ENCODE results near the gene LIMD2.

Gene LIMD2

DNA sequence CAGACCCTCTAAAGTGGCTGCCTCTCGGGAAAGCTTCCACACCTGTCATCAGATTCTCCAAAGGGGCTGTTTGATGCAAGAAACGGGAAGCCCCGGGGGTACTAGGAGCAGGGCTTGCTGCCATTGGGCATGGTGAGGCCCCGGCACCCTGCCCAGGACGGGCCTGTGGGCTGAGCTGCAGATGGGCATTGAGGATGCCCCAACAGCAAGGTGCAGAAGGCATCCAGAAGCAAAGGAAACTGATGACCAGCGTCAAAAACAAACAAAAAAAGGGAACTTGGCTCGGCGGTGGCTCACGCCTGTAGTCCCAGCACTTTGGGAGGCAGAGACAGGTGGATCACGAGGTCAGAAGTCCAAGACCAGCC lies 1.5 kb upstream of the LIMD2 start:
- DNase-seq (ENCODE audit: low read depth), result no peak

DNA sequence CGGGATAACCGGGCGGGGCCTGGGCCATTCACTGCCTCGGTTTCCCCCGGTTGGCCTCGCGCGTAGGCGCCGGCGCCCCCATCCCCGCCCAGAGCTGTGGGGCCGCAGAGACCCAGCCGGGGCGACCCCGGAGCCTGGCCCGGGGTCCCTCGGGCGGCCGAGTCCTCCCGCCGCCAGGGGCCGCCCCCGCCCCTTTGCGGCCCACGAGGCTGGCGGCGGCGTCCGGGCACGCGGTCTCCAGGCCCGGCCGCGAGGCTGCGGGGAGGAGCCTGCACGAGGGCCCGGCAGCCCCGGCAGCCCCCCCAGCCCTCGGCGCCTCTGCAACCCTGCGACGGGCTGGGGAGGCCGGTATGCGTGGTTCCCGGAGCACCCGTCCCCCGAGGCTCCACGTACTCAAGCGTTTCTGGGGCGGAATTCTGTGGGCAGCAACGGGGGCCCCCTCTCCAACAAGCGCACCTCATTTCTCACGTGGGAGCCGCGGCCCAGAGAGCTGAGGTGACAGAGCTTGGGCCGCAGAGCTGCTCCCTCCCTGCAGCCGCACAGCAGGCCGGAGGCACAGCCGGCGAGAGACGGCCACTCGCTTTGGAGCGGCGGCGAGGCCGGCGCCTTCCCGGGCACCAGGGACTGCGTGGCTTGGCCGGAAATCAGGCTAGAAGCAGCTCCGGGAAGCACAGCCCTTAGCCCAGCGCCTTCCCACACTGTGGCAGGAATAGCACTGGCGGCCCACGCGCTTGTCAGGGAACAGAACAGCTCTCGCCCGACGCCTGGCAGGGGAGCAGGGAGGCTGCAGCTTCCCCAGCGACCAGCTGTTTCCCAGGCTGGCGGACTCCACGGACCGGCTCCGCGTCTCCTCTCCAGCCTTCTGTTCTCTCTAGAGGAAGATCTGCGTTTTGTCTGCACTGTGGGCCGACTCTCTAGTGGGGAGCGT lies 867 bp upstream of the LIMD2 start:
- DNase-seq (ENCODE audit: low read depth), result no peak

DNA sequence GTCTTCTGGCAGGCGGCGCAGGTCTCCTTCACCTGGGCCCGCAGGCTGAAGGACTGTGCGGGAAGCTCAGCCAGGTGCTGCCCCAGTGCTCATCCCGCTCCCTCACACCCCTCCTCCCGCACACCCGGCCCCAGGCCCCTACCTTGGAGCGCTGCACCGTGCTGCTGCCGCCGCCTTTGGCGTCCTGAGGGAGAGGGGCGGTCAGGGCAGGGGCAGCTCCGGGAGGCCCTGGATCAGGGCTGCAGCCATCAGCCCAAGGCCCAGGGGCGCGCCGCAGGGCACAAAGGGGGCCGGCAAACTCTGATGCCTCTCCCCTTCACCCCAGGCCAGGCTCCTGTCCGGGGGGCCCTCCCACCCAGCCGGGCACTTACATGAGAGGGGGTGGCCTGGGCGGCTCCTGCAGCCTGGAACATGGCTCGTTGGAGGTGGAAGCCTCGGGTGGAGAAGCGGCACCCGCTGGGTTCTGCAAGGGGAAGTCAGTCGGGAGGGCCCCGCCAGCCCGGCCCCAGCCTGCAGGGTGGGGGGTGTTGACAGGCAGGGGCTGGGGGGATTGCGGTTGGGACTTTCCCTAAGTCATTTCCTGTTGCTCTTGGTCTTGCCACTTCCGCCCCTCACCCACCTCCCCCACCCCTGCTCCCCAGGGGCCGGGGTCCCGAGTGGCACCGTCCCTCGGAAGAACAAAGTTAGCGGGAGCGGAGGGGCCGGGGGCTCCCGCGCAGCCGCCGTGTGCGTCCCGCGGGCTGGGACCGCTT lies 863 bp downstream of the LIMD2 start:
- DNase-seq (ENCODE audit: low read depth), result no peak

DNA sequence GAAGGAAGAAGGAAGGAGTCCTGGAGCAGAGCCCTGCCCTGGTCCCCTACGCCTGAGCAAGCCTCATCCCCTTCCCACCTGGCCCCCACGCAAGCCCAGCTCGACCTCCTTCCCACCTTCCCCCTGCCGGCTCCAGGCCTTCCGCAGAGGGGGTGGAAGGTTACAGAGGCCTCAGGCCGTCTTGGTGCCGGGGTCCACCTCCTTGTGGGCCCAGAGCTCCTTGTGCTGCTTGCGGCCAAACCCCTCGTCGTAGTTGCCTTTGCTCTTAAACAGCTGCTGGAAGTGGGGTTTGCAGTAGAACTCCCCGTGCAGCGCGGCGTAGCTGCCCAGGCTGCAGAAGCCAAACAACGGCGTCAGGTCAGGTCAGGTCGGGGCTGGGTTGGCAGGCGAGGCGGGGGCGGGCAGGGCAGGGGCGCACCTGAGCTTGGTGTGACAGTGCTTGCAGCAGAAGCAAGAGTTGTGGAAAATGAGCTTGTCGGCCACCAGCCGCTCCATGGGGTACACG lies 1.5 kb downstream of the LIMD2 start:
- no peak for DNase-seq (ENCODE audit: low read depth)

DNA sequence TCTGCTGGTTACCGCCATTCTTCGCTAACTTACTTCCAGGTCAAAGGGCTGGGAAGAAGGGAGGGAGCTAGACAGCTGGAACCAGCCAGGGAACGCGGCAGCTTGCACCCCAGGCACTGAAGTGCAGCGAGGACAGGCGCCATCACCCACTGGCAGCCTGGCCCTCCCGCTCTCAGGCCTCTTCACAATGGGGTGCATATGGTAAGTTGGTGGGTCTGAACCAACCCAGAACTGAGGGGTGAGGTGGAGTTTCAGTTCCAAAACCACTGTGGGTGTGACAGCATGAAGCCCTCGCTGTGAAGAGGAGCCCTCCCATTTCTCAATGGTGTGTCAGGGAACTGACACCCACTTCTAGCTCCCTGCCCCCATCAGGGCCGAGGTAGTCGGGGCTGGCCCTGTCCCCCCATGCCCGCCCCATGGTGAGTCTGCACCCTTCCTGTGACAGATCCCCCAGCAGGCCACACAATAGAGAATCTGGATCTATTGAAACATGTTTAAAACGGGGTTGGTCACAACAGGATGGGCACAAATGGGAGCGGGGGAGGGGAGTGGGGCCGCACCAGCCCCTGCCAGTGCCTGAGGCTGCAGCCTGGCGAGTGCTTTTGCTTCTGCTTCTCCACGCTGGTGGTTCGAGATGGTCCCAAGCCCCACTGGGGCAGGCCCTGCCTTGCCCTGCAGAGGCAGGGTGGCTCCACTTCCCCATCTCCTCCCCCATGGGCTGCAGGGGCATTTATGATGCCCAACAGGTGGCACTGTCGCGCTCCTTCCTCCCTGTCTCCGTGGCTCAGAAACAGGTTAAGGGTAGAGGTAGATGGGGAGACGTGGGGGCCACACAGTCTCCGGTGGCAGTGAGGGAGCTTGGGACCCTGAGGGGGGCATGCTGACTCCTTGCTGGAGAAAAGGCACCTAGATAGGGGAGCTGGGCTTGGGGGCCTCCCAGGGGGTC lies 2.3 kb downstream of the LIMD2 start:
- DNase-seq (ENCODE audit: low read depth), result no peak

DNA sequence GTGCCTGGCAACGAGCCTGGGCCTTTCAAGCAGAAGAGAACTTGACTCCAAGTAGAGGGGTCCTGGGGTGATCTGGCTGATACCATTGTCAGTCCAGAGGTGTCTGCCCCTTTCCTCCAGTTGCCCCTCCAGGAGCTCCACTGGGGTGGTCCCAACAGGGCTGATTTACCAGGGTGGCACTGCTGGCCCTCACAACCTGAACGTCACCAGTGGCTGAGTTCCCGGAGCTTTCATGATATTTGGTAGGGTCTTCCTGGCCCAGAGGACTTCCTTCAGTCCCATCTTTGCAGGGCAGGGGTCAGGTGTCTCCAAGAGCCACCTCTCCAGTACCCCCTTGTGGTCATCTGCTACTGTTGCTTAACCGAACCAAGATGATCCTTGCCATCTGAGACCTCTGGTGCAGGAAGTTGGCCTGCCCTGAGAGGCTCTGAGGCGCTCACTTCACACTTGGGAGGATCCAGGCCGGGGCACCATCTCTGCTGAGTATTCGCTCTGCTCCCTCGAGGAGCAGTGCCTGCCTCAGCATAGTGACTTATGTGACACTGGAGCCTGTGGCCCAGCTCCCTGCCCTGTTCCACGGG lies 3.5 kb downstream of the LIMD2 start:
- DNase-seq (ENCODE audit: low read depth), result no peak

DNA sequence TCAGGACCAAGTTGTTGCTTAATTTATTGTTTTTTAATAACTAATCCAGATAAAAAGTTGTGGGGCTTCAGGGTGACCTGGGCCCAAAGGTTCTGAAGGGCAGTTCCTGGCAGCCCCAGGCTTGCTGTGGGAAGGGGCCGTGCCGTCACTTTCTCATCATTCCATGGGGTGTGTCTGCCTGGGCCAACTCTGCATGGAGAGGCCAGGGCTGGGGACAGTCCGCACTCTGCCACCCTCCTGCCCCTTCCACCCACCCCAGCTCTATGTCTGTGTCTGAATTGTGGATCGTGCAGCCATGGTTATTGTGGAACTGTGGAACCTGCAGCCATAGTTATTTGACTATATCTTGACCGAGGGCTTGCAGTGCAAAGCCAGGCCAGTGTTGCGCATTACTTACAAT lies 4.0 kb downstream of the LIMD2 start:
- no peak for DNase-seq (ENCODE audit: low read depth)

DNA sequence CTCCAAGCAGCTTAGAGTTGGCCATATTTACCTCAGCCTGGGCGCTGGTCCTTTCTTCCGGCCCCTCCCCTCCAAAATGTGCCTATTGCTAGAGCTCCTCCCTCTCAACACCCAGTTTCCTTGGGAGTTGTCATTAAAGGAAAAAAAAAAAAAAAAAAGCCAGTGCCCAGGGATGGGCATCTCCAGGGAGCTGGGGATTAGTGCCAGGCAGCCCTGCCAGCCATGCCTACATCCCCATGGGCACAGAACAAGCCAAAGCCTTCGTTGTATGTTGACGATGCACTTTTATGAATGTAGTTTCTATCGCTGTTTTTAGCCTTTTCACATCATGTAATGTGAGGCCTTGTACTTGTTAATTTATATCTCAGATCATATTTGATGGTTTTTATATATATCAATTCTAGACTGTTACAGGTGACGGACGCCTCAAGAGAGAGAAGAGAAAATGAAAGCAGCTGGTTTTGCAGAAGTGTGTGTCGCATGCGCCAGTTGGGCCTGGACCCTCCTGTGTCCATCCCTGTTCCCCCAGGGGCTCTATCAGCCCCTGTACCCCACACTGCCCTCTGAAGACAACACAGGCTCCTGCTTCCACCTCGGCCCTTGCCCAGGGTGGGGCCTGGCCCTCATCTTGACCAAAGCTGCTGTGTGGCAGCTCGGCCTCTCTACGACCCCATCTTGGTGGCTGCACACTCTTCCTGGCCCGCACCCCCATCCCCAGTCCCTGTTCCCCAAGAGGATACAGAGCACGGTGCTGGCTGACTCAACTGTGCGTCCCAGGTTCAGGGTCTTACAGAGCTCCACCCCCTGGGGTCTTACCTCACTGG lies 4.8 kb downstream of the LIMD2 start:
- DNase-seq (ENCODE audit: low read depth), result no peak

DNA sequence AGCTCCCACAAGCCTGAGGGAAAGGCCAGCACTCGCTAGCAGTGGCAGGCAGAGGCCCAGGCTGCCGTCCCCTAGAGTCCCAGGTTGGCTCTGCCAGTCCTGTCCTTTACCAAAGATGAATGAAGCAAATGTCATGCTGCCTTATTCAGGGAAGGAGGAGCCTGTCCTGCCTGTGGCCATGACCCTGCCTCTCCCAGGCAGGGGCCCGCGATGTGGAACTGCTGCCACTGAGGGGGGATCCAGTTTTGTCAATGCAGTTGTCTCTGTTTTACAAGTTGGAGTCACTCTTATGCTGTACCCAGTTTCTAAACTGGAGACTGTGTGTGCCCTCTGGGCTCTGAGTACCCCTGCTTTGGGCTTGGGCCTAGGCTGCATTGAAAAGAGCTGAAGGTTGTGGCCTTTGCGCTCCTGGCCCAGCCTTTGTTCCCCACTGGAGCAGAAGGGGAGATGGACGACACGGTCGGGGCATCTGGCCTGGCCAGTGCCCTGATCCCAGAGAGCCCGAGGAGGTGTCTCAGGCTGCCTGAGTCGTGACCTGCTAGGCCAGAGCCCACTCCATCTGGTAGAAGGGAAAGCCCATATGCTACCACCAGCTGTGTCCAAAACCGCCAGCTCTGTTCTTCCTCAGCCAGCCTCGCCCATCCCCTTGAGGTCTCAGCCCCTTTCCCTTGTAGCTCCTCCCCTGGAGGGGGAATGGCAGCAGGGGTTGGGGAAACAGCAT lies 5.5 kb downstream of the LIMD2 start:
- DNase-seq (ENCODE audit: low read depth), result no peak

DNA sequence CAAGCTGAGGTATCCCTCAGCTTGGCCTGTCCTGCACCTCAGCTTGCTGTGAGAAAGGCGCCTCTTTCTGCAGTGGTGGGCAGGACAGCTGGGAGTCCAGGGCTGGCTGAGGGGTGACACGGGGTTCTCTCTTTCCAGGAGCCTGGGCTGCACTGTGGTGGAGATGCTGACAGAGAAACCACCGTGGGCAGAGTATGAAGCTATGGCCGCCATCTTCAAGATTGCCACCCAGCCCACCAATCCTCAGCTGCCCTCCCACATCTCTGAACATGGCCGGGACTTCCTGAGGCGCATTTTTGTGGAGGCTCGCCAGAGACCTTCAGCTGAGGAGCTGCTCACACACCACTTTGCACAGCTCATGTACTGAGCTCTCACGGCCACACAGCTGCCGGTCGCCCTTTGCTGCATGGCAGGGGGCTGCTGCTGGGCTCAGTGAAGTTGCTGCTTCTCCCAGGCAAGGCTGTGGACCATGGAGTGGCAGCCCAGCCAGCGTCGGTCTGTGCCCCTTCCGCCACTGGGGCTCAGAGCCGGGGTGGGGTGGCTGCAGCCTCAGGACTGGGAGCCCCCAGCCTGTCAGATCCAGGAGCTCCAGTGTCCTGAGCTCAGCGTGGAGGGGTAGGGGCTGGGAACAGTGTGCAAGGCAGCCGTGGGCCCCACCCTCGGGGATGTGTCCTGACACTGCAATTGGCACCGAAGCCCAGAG lies 6.4 kb downstream of the LIMD2 start:
- no peak for DNase-seq (ENCODE audit: low read depth)

DNA sequence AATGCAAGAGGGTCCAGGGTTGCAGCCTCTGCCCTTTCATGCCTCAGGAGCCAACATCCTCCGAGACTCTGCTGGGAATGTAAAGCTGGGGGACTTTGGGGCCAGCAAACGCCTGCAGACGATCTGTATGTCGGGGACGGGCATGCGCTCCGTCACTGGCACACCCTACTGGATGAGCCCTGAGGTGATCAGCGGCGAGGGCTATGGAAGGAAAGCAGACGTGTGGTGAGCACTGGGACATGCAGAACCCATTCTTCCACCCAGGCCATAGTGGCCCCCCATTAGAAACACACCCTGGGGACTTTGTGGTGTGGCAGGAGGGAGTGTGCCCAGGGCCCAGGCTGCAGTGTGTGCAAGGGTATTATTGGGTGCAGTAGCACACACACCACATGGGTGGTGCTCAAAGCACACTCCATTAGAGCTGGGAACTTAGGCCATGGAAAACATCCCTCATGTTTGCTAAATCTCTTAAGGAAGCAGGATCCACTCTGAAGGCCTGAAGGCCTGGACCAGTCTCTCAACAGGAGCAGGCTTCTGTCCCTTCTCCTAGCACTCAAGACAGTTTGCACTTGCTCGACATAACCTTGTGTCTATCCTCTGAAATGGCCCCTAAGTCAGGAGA lies 7.6 kb downstream of the LIMD2 start:
- DNase-seq (ENCODE audit: low read depth), result no peak

DNA sequence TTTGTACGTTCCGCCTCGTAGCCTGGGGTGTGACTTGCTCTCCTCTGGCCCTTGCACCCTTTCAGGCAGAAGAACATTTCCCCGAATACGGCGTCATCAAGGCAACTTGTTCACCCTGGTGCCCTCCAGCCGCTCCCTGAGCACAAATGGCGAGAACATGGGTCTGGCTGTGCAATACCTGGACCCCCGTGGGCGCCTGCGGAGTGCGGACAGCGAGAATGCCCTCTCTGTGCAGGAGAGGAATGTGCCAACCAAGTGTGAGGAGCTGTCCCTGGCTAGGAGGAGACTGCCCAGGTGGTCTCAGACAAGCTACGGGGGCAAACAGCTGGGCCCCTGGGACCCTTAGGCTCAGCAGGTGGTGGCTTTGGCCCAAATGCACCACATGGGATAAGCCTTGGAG lies 10.4 kb downstream of the LIMD2 start:
- no peak for DNase-seq (ENCODE audit: low read depth)

DNA sequence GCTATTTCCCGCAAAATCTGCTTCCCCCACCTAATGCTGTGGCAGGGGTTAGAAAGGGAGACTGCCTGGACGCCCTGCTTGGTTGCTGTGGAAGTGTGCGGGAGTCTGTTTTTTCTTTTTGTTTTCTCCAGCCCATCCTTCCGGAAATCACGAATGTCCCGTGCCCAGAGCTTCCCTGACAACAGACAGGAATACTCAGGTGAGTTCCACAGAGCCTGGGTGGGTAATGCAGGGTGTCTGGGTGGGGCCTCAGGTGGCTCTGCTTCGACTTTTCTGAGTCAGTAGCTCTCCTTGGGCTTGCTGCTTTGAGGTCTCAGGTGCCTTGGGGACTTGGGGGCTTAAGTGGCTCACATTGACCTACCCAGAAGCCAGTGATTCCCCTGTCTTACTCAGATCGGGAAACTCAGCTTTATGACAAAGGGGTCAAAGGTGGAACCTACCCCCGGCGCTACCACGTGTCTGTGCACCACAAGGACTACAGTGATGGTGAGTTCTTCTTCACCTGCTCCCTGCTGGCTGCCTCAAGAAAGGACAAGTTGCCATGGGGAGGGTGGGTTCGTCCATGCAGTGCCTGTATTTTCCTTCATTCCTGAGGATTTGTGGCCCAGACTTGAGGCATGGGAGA lies 11.4 kb downstream of the LIMD2 start:
- no peak for DNase-seq (ENCODE audit: low read depth)

DNA sequence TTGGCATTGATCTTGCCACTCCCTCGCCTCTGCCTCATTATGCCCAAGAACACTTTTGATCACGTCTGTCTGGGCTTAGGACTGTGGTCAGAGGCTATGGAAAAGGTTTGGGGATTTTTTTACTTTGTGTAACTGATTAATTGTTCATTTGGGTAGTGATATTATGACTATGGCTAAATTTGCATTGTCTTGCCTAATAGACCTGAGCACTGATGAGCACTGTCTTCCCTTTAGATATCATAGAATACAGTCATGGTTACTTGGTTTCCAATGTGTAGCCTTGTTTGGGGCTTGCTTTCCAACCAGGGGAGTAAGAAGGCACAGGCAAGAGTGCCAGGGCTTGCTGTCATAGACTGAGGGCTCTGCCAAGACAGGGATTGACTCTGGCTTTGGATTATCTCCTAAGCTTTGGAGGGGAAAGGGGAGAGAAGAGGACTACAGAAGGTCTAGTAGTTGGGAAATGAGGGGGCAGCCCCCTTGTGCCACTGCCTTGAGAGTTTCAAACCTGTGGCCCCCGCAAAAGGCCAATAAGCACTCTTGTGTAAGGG lies 13.7 kb downstream of the LIMD2 start:
- DNase-seq (ENCODE audit: low read depth), result no peak

DNA sequence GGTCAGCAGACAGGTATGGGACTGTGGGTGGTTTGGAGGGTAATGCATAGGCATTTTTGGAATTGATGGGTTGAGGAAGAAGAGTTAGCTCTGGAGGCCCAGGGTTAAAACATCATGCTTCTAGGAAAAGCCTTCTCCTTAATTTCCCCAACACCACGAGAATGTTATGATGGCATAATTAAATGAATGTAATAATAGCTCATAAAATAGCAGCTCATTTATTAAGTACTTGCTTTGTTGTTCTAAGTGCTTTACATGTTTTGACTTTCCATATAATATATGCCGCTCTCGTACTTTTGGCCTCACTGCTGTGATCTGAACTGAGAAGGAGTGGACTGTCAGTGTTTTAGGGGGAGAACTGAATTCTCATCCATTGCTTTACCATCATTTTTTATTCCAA lies 14.3 kb downstream of the LIMD2 start:
- DNase-seq (ENCODE audit: low read depth), result no peak

DNA sequence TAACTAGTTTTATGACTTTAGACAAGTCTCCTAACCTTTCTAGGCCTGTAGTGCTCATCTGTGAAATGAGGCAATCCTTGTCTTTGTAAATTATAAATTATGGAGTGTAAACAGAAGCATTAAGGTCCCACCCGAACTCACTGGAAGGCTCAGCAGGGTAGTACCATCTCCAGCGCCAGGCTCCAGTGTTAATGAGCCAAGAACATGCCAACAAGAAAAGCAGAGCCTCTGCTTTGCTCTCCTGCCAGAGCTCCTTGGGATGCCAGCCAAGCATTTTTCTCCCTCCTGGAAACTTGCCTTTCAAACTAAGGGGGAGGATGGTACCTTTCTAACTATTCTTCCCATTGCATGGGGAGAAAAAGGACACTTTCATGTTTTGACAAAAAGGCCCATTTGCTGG lies 14.9 kb downstream of the LIMD2 start:
- no peak for DNase-seq (ENCODE audit: low read depth)

DNA sequence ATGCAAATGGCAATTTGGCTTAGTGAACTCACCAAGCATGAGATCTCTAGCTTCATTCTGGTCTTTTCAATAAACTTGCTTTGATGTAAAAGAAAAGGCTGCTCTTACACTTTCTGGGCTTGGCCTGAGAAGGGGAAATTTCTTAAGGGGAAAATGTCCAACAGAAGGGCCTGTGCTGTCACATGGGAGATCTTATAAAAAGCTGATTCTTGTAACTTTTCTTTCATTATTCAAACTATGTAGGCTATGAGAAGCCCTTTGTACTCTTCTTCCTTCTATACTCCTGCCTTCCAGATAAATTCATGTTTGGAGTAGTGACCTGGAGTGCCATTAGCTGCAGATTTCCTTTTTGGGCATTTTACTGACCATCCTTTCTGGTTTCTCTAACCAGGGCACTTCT lies 16.9 kb downstream of the LIMD2 start:
- DNase-seq (ENCODE audit: low read depth), result no peak

DNA sequence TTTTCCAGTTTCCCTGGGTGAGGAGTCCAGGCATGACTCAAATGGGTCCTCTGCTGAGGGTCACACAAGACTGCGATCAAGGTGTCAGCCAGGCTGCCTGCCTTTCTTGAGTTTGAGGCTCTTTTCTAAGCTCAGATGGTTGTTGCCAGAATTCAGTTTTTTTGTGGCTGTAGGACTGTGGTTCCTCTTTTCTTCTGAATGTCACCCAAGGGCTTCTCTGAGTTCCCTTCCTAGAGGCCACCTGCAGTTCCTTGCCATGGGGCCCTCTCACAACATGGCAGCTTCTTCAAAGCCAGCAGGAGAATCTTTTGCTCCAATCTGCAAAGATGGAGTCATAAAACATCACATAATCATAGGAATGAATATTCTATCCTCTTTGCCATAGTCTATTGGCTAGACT lies 17.5 kb downstream of the LIMD2 start:
- no peak for DNase-seq (ENCODE audit: low read depth)
